Measurements from ENCODE around the gene BANK1.

DNA sequence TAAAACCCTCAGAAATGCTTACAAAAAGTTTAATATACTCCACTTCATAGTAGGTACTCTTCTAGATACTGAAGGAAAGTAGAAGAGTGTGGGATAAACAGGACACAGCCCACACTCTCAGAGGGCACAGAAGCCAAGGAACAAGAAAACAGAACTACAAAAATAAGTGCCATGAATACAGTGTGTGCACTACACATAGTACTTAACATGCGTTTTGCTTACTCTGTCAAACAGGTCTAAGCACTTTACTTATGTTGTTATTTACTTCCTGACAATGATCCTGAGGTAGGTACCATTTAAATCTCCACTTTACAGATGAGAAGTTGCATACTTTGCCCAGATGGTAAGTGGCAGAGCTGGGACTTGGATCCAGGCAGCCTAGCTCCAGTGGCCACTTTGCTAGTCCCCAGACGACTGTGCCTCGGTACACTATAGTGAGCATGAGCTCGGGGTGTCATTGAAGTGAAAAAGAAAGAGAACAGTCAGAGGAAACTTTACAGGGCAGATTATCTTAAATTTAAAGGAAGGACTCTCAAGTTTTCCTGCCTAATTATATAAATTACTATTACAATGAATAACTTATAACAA, 120.3 kb downstream of the BANK1 start:
- TF ChIP-seq, protein P1, sequence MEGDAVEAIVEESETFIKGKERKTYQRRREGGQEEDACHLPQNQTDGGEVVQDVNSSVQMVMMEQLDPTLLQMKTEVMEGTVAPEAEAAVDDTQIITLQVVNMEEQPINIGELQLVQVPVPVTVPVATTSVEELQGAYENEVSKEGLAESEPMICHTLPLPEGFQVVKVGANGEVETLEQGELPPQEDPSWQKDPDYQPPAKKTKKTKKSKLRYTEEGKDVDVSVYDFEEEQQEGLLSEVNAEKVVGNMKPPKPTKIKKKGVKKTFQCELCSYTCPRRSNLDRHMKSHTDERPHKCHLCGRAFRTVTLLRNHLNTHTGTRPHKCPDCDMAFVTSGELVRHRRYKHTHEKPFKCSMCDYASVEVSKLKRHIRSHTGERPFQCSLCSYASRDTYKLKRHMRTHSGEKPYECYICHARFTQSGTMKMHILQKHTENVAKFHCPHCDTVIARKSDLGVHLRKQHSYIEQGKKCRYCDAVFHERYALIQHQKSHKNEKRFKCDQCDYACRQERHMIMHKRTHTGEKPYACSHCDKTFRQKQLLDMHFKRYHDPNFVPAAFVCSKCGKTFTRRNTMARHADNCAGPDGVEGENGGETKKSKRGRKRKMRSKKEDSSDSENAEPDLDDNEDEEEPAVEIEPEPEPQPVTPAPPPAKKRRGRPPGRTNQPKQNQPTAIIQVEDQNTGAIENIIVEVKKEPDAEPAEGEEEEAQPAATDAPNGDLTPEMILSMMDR (IDR thresholded peaks at IDR 0.05; ENCODE audit: borderline replicate concordance, extremely low read depth, low read length, poor library complexity, severe bottlenecking) = no peak
- no peak for TF ChIP-seq EZH2 (IDR thresholded peaks at IDR 0.05; ENCODE audit: borderline replicate concordance, low read depth, low read length, severe bottlenecking)
